Stimulated activated naive B cell treated with anti-CD40 and anti-IgM and Interleukin-4, amounts not matched to agents 10 μg/mL and 1 μg/mL and 100 μg/mL, for 72 hours (primary cell): ENCODE measurements around the gene LIPA.

Experiments
- ATAC-seq, 2 donors: fragments of 150-1000 bp; cut with Tn5 transposase; replicated peaks; 2 replicates each; pipeline ENCODE4 v1.10.0; 2021; ENCODE audit warnings: moderate library complexity in 1 of 2
- DNase-seq: peaks from one replicate; pipeline ENCODE4 v3.0.0; 2021
- H3K27ac Mint-ChIP-seq: one replicate; pipeline ENCODE4 v1.8.0; 2022; ENCODE audit warnings: mild to moderate bottlenecking, mixed read lengths
- H3K27me3 Mint-ChIP-seq, 2 donors: one replicate each; pipeline ENCODE4 v1.8.0; 2022; ENCODE audit warnings: mixed read lengths in 2 of 2
- H3K36me3 Mint-ChIP-seq, 2 donors: one replicate each; pipeline ENCODE4 v1.8.0; 2022; ENCODE audit warnings: mixed read lengths in 2 of 2, mild to moderate bottlenecking in 1 of 2
- H3K4me1 Mint-ChIP-seq, 2 donors: one replicate each; pipeline ENCODE4 v1.8.0; 2022; ENCODE audit warnings: mixed read lengths in 2 of 2, mild to moderate bottlenecking in 1 of 2
- H3K4me3 Mint-ChIP-seq, 2 donors: one replicate each; pipeline ENCODE4 v1.8.0; 2022; ENCODE audit warnings: mild to moderate bottlenecking in 2 of 2, mixed read lengths in 2 of 2, moderate library complexity in 1 of 2
- H3K9me3 Mint-ChIP-seq, 2 donors: one replicate each; pipeline ENCODE4 v1.8.0; 2022; ENCODE audit warnings: mixed read lengths in 2 of 2, mild to moderate bottlenecking in 1 of 2

Gene LIPA

GRCh38 chr10:89241026-89241425 is 10.5 kb downstream of the LIPA start:
- Mint-ChIP-seq H3K4me3 (no peak overlapping the region), H3K27ac (no peak overlapping the region), H3K9me3 (no peaks in the 10 kb centered on the region), H3K36me3 (peaks cover 31 to 32% of the 10 kb centered on the region in 2 donors), H3K4me1 (peaks cover 32 to 52% of the 10 kb centered on the region in 2 donors), H3K27me3 (no peaks in the 10 kb centered on the region)
- ATAC-seq, result no peak
- DNase-seq, result no peak

DNA sequence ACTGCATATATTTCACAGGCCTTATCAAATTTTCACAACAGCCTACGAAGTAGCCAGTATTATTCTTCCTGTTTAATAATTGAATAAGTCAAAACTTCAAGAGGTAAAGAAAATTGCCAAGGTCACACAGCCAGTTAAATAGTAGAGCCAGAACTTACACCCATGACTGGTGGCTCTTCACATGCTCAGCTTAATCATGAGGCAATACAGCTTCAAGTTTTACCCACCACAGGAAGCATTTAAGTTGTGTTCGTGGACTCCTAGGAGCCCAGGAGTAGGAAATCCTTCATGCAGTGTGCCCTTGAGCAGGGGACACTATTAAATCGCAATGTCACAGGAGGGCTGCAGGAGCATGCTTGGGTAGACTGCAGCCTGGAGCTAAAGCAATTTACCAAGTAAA is 11.1 kb downstream of the LIPA start:
- Mint-ChIP-seq H3K4me3 (no peak overlapping the region), H3K9me3 (no peaks in the 10 kb centered on the region), H3K27me3 (no peaks in the 10 kb centered on the region), H3K36me3 (peaks cover 32% of the 10 kb centered on the region in 2 donors), H3K4me1 (peaks cover 29 to 47% of the 10 kb centered on the region in 2 donors), H3K27ac (peak overlapping the region; percentile 48)
- ATAC-seq (no peak), DNase-seq (no peak)

- Mint-ChIP-seq H3K27ac (no peak overlapping the region), H3K36me3 (peaks cover 36 to 46% of the 10 kb centered on the region in 2 donors), H3K4me1 (peaks cover 33 to 53% of the 10 kb centered on the region in 2 donors), H3K4me3 (no peak overlapping the region), H3K9me3 (no peaks in the 10 kb centered on the region), H3K27me3 (no peaks in the 10 kb centered on the region)
- ATAC-seq (peak; percentile 39 to 55), DNase-seq (no peak)
These were observed 12.5 kb downstream of the LIPA start for GRCh38 chr10:89238956-89239644.

DNA sequence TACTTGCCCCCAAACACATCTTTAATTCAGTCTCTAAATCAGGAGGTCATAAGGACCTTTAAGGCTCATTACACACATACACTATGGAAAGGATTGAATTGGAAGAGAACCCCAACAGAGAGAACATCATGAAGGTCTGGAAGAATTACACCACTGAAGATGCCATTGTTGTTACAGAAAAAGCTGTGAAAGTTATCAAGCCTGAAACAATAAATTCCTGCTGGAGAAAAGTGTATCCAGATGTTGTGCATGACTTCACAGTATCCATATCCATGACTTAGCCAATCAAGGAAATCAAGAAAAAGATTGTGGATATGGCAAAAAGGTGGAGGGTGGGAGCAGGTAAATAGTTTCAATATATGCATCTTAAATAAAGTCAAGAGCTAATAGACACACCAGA is 13.7 kb downstream of the LIPA start:
- Mint-ChIP-seq H3K27me3 (no peaks in the 10 kb centered on the region), H3K36me3 (peaks cover 42 to 54% of the 10 kb centered on the region in 2 donors)
- ATAC-seq, result no peak

GRCh38 chr10:89236226-89236797 is 15.3 kb downstream of the LIPA start:
- Mint-ChIP-seq H3K27ac (no peak overlapping the region), H3K9me3 (no peaks in the 10 kb centered on the region), H3K27me3 (no peaks in the 10 kb centered on the region), H3K4me1 (peaks cover 24 to 44% of the 10 kb centered on the region in 2 donors), H3K4me3 (no peak overlapping the region), H3K36me3 (peaks cover 43 to 63% of the 10 kb centered on the region in 2 donors)
- DNase-seq (no peak), ATAC-seq (no peak)

More for the DNA sequence above, 13.7 kb downstream of the LIPA start:
- Mint-ChIP-seq H3K27ac (no peak overlapping the region), H3K4me3 (no peak overlapping the region), H3K4me1 (peaks cover 29 to 53% of the 10 kb centered on the region in 2 donors), H3K9me3 (no peaks in the 10 kb centered on the region)
- DNase-seq, result no peak

GRCh38 chr10:89235073-89235798 is 16.3 kb downstream of the LIPA start:
- Mint-ChIP-seq H3K36me3 (peaks cover 38 to 56% of the 10 kb centered on the region in 2 donors), H3K27ac (no peak overlapping the region), H3K4me1 (peaks cover 21 to 44% of the 10 kb centered on the region in 2 donors), H3K9me3 (no peaks in the 10 kb centered on the region), H3K27me3 (no peaks in the 10 kb centered on the region), H3K4me3 (no peak overlapping the region)
- DNase-seq, result no peak
- no peak for ATAC-seq

DNA sequence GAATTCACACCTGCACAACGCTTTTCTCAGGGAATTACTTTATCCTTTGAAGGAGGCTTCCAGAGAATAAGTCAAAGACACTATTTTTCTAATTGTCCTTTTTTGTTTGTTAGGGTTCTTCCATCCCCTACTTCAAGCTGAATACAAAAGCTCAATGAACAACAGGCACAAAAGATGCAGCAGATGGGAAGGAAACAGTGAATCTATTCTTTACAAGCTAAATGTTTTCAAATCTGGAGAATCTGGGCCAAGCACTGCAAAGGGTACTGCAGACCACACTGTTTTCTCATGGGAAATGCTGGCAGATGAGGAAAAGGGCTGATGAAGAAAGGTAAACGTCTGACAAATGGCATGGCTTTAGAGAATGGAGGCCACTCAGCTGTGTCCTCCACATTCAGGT is 18.5 kb downstream of the LIPA start:
- no peak for ATAC-seq
- H3K4me3 Mint-ChIP-seq, result no peak overlapping the region
- H3K27me3 Mint-ChIP-seq, result no peaks in the 10 kb centered on the region
- H3K4me1 Mint-ChIP-seq, result peaks cover 10 to 28% of the 10 kb centered on the region in 2 donors
- no peak for DNase-seq
- no peak overlapping the region for H3K27ac Mint-ChIP-seq
- H3K9me3 Mint-ChIP-seq, result no peaks in the 10 kb centered on the region
- peaks cover 29 to 51% of the 10 kb centered on the region in 2 donors for H3K36me3 Mint-ChIP-seq

GRCh38 chr10:89228962-89229361 is 22.6 kb downstream of the LIPA start:
- Mint-ChIP-seq H3K9me3 (peaks cover 0 to 4% of the 10 kb centered on the region in 2 donors), H3K36me3 (peaks cover 36 to 59% of the 10 kb centered on the region in 2 donors), H3K27ac (no peak overlapping the region), H3K27me3 (no peaks in the 10 kb centered on the region), H3K4me1 (peaks cover 5 to 26% of the 10 kb centered on the region in 2 donors), H3K4me3 (no peak overlapping the region)
- DNase-seq, result no peak
- no peak for ATAC-seq

DNA sequence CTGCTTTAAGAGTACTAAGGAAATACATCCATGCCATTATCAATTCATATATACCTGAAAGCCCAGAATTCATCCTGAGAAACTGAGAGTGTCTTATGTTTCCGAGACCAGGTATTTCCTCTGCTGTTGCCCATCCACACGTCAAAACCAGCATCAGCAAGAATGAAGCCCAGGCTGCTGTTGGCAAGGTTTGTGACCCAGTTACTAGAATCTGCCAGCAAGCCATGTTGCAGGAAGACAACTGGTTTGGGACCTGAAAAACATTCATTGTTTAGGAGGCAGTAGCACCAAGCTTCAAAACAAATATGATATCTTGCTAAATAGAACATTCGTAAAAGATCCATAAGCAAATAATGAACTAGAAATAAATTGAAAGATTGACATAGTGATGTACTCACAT is 23.4 kb downstream of the LIPA start:
- DNase-seq, result no peak
- peaks cover 31 to 58% of the 10 kb centered on the region in 2 donors for H3K36me3 Mint-ChIP-seq
- H3K4me3 Mint-ChIP-seq, result no peak overlapping the region
- H3K9me3 Mint-ChIP-seq, result peaks cover 0 to 4% of the 10 kb centered on the region in 2 donors
- no peak for ATAC-seq
- no peak overlapping the region for H3K27ac Mint-ChIP-seq
- H3K4me1 Mint-ChIP-seq, result peaks cover 3 to 18% of the 10 kb centered on the region in 2 donors
- no peaks in the 10 kb centered on the region for H3K27me3 Mint-ChIP-seq

- Mint-ChIP-seq H3K4me3 (no peak overlapping the region), H3K27ac (no peak overlapping the region), H3K4me1 (peaks cover 0 to 15% of the 10 kb centered on the region in 2 donors), H3K9me3 (peaks cover 0 to 4% of the 10 kb centered on the region in 2 donors), H3K27me3 (no peaks in the 10 kb centered on the region), H3K36me3 (peaks cover 29 to 52% of the 10 kb centered on the region in 2 donors)
- no peak for DNase-seq
- ATAC-seq, result no peak
These were observed 24.7 kb downstream of the LIPA start for GRCh38 chr10:89226891-89227290.

DNA sequence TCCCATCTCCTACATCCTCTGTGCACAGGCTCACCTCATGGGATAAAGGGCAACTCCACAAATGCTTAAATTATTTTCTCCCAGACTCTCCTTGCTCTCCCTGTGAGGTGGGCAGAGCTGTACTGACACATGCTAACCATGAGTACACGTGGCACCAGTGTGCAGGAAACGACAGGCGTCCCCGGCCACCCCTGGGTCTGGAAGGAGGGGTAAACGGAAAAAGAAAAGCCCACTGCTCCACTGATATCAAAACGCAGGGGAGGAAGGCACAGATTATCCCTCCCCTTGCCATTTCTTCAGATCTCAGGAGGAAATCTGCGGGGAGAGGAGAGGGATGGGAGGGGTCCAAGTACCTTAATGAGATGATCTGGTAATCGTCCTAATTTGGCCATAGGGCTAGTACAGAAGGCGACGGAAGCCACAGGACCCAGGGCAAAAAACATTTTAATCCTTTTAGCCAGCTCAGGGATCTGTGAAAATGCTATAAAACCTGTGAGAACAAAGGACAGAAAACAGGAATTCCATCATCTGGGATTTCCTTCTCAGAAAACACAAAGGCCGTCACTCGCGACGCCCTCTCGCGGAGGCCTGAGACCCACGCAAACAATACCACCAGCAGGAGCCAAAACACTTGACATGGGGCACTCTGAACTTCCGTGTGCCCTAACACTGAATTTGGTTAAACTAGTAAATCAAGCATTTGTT is 26.7 kb downstream of the LIPA start:
- Mint-ChIP-seq H3K4me1 (peaks cover 0 to 15% of the 10 kb centered on the region in 2 donors), H3K4me3 (peak overlapping the region; percentile 2 to 40)
- no peak for ATAC-seq

GRCh38 chr10:89221919-89222318 is 29.7 kb downstream of the LIPA start:
- H3K4me3 Mint-ChIP-seq, result no peak overlapping the region
- H3K4me1 Mint-ChIP-seq, result peaks cover 2 to 15% of the 10 kb centered on the region in 2 donors
- no peak for ATAC-seq
- no peak overlapping the region for H3K27ac Mint-ChIP-seq
- DNase-seq, result no peak
- H3K27me3 Mint-ChIP-seq, result no peaks in the 10 kb centered on the region
- peaks cover 0 to 4% of the 10 kb centered on the region in 2 donors for H3K9me3 Mint-ChIP-seq
- peaks cover 24 to 38% of the 10 kb centered on the region in 2 donors for H3K36me3 Mint-ChIP-seq

More for the DNA sequence above, 26.7 kb downstream of the LIPA start:
- no peak for DNase-seq
- peak overlapping the region; percentile 9 for H3K27ac Mint-ChIP-seq
- no peaks in the 10 kb centered on the region for H3K27me3 Mint-ChIP-seq
- peaks cover 0 to 4% of the 10 kb centered on the region in 2 donors for H3K9me3 Mint-ChIP-seq
- peaks cover 33 to 55% of the 10 kb centered on the region in 2 donors for H3K36me3 Mint-ChIP-seq

GRCh38 chr10:89219513-89220218 is 31.9 kb downstream of the LIPA start:
- H3K36me3 Mint-ChIP-seq, result peaks cover 12 to 17% of the 10 kb centered on the region in 2 donors
- H3K27me3 Mint-ChIP-seq, result no peaks in the 10 kb centered on the region
- no peak for ATAC-seq
- H3K27ac Mint-ChIP-seq, result no peak overlapping the region
- no peak overlapping the region for H3K4me3 Mint-ChIP-seq
- H3K9me3 Mint-ChIP-seq, result no peaks in the 10 kb centered on the region
- H3K4me1 Mint-ChIP-seq, result peaks cover 1 to 2% of the 10 kb centered on the region in 2 donors
- no peak for DNase-seq
